GM19035 (cell line): ENCODE data around the gene COL8A2.
"Not testable (repeated sequence)": the region's sequence is repeated elsewhere in the genome, so short reads cannot be mapped to it uniquely, and the experiment has no call there.

Experiments
- ATAC-seq: cut with Tn5 transposase; IDR thresholded peaks from one replicate; pipeline ENCODE4 v1.9.1; 2021; ENCODE audit not compliant: unreplicated experiment

COL8A2 gene

DNA sequence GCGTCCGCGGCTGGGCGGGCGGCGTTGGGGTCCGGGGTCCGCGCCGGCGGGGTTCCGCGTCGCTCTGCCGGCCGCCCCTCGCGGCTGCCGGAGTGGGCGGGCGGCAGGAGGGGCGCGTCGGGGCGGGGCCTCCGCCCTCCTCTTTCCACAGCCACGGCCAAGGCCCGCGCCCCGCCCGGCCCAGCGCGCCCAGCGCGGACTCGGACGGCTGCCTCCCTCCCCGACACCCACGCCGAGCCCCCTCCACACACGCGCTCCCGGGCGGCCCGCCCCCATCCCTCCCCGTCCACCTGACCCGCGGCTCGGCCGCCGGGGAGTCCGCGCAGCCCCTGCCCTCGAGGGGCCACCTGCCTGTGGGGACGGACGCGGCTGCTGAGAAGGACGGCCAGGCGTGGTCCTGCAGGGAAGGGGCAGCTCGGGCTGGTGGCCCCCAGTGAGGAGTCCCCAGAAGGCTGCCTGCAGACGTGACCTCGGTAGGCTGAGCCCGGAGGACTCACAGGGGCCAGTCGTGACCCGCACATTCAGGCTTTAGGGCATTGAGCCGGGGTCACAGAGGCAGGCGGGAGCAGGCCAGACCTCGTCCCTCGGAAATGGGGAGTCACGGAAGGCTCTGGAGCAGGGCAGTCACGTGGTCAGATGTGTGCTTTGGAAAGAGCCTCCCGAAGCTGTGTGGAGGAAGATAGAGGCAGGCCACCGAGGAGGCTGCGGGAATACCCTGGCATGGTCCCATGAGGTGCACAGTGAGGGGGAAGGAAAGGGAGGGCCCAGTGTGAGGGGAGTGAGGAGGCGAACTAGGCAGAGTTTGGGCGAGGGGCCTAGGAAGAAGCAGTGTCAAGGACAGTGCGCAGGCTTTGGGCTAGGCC lies at the start of gene COL8A2:
COL8A2 (minus strand) TSS at position 94 of the 863 bp plus-strand sequence. CDS start 24,980 bp downstream, outside the sequence.
- ATAC-seq: no peak

DNA sequence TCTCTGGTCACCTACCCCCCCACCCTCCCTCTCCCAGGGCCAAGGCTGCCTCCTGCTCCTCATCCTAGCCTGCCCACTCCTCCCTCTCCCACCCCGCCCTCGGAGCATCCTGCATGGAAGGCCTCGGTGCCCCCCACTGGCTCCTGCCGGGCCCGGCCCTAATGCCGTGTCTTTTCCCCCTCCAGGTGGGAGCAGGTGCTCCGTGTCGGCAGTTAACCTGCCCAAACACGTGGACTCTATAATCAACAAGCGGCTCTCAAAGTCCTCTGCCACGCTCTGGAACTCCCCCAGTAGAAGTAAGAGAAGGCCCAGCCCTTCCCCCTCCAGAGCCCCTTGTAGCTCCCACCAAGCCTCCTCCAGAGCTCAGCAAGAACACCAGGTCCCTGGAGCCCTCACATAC lies 49.7 kb upstream of the COL8A2 start:
- no peak for ATAC-seq

DNA sequence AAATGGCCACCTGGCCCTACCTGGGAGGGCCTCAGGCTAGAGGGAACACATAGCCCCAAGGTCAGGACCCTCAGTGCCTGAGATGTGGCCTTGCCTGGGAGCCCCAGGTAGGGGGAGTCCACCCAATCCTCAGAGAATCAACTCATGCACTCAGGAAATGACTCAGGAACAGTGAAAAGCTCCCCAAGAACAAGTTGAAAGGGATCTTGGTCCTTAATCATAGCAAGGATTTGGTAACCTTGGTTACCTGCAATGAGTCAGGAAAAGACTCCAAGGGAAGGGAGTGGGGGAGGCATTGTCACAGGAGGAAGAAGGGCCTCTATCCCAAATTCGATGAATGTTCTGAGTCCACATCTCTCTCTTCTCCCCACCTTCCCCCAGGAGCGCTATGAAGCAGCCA lies 48.0 kb upstream of the COL8A2 start:
- ATAC-seq: no peak

DNA sequence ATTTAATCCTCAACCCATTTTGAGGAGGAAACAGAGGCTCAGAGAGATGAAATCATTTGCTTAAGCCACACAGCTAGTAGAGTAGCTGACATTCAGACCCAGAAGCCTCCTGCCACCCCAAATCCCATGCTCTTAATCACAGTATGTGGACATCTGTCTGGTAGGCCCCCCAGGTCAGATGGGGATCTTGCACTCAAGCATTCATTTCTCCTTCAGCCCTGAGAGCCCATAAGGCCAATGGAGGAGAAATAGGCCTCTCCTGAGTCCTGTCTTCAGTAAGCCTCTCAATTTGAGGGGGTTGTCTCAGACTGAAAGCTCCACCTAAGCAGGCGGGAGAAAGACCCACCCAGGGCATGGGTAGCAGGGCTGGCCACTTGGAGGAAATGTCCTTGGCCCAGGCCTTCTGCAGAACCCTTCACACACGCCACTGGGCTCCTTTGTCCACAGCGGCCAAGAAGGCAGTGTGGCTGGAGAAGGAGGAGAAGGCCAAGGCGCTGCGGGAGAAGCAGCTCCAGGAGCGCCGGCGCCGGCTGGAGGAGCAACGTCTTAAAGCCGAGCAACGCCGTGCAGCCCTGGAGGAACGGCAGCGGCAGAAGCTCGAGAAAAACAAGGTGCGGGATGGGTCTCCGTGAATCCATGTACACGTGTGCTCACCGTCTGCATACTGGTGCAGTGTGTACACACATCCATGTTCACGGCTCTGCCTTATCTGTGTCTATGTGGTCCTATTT lies 47.2 kb upstream of the COL8A2 start:
- ATAC-seq: no peak

DNA sequence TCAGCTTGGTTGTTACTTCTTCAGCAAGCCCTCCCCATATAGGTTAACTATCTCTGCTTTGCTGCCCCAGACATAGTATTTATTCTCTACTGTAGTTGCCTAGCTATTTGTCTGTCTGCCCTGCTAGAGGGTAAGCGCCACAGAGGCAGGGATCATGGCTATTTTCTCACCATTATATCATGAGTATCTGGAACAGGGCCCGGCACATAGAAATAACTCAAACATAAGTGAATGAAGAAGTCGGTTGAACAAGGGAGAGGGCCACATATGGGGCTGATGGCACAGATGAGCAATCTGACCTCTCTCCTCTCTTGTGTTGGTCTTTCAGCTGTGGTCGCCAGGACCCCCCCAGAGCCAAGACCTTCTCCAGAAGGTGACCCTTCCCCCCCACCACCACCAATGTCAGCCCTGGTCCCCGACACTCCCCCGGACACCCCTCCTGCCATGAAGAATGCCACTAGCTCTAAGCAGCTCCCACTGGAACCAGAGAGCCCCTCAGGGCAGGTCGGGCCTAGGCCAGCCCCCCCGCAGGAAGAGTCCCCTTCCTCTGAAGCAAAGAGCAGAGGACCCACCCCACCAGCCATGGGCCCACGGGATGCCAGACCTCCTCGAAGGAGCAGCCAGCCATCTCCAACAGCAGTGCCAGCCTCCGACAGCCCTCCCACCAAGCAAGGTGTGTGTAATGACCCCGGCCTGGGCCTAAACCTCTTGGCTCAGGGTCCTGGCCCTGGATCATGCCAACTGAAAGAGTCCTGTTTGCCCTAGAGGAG lies 45.8 kb upstream of the COL8A2 start:
- no peak for ATAC-seq

DNA sequence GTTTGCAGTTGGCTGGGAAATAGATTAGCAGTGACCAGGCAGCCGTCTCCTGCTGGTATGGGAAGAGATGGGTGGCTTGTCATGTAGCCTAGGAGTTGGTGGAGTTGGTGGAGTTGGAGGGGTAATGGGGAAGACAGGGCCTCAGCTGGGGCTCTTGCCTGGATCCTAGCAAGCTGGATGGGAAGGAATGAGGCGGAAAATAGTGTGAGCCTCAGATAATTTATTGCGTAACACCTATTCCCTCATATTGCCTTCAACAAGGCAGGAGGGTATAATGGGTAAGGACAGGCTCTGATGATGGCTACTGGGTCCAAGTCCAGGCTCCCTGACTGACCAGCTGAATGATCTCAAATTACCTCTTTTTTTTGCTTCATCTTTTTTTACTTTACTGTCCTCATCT lies 43.5 kb upstream of the COL8A2 start:
- no peak for ATAC-seq

DNA sequence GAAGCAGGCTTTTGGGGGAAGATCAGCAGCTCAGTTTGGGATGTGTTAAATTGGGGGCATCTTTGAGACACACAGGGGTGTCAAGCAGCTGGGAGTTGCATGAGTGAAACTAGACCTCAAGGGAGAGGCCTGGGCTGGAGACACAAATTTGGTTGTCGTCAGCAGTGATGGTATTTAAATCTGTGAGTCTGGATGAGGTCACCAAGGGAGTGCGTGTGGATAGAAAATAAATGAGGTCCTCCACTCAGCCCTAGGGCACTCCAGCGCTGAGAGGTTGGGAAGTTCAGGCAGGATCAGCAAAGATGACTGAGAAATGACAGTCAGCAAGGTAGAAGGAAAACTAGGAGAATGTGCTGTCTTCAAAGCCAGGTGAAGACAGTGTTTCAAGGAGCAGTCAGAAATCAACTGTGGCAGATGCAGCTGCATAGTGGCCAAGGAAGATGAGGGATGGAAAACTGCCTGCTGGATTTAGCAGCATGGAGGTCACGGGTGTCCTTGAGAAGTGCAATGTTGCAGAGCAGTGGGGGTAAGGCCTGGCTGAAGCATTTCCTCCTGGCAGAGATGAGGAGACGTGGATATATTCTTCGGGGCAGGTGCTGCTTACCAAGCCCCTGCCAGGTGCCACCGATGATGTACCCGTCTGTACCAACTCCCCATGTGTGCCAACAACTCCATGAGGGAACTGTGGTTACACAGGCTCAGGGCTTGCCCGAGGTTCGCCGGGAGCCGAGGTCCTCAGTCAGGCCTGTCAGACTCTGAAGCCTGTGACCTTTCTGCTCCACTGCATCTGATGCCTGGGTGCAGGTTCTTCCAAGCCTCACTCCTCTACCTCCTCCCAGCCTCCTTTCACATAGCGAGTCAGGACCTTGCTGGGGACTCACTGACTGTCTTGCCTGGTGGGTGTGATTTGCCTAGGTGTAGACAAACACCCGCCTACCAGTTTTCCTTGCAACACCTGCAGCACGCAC lies 42.2 kb upstream of the COL8A2 start:
- no peak for ATAC-seq

DNA sequence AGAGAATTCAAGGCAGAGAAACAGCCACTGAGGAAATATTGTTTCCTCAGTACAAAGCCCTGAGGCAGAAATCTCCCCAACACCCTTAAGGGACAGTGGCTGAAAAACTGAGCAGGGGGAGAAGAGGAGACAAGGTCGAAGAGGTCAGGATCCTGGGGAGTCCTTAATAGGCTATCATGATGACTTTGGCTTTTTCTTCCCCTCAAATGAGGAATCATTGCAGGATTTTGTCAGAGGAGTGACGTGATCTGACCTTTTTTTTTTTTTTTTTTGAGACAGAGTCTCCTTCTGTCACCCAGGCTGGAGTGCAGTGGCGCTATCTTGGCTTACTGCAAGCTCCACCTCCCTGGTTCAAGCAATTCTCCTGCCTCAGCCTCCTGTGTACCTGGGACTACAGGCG lies 41.1 kb upstream of the COL8A2 start:
- ATAC-seq: no peak

DNA sequence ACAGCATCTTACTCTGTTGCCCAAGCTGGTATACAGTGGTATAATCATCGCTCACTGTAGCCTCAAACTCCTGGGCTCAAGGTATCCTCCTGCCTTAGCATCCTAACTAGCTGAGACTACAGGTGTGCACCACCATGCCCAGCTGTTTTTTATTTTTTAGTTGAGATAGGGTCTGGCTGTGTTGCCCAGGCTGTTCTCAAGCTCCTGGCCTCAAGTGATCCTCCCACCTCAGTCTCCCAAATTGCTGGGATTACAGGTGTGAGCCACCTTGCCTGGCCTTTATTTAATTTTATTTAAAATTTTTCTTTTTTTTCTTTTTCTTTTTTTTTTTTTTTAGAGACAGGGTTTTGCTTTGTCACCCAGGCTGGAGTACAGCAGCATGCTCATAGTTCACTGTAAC lies 40.1 kb upstream of the COL8A2 start:
- no peak for ATAC-seq

DNA sequence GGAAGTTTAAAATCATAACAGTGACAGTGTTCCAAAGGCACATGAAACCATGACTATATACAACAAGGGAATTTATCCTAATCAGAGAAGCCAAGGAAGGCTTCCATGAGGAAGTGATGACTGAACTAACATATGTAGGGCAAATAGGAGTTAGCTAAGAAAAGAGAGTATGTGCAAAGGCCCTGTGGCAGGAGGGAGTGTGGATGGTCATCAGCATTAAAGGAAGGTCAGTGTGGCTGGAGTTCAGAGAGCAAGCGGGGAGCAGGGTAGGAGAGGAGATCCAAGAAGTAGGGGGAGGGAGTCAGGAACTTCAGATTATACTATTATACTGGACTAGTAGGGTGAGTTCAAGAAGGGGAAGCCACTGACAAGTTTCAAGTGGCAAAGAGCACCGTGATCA lies 39.3 kb upstream of the COL8A2 start:
- ATAC-seq: no peak

DNA sequence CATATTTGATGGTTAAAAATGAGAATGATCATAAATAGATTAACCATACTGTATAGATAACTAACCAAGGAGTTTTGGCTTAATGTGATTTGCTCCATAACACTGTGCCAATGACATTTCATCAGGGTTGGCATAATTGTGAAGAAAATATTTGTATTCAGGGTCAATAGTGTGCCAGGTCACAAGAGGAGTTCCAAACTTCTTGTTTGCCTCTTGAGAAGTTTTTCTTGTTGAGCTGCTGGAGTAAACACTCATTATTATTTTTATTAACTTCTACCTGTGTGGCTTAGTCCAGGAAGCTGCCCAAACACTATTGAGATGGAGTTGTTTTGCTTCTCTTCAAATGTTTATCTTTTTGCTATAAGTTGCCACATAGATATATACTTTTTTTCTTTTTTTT lies 38.4 kb upstream of the COL8A2 start:
- ATAC-seq: no peak

DNA sequence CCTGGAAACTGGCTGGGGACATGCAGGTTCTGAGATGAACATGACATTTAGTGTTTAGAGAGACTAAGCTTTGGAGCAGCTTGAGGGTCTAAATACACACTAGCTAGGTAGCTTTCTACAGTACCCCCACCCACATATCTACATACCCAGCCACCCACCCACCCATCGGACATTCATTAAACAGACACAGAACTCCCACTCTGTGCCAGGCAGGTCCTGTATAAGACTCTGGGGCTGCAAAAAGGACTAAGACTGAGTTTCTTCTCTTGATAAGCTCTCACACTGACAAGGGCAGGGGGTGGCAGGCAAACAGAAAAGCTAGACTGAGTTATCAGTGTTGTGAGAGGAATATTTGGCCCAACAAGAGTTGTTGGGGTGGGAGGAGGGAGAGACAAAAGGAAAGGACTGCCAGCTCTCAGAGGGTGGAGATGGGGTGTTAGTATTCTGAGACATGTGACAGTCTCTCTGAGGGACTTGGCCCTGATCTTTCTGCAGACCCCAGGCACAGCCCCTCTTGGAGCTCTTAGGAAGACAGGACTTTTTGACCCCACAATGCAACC lies 37.7 kb upstream of the COL8A2 start:
- no peak for ATAC-seq

DNA sequence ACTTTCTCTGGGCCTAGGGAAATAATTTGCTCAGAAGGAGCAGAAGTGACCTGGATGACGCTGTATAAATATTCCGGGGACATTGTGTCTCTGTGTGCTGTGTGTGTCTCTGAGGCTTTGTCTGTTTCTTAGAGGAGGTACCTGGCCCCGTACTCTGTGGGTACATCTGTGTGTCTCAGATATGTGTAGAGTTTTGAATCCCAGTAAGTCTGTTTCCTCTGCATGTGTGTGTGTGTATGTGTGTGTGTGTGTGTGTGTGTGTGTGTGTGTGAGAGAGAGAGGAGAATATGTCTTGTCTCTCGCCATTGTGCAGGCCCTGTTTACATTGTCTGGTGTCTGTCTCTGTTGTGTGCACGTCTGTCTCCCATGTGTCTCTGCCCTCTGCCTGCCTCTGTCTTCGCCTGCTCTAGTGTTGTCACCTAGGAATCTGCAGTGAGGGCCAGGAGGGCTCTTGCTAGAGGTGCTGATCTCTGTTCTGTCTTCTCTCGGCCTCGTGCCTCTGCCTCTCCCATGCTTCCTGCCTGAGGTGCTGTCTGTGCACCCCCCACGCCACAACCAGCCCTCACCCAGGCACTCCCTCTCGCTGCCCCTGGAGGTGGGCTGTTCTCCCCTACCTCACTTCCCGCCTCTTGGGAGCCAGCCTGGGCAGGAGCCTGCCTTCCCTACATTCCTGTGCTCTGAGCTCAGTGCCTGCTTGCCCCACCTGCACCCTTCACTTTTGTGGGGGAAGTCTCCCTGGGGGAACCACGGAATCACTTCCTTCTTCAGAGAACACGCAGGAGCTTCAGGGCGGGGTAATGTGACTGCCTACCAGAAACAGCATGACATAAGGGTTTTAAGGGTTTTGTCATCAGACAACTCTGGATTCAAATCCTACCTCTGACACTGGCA lies 36.9 kb upstream of the COL8A2 start:
- no peak for ATAC-seq

DNA sequence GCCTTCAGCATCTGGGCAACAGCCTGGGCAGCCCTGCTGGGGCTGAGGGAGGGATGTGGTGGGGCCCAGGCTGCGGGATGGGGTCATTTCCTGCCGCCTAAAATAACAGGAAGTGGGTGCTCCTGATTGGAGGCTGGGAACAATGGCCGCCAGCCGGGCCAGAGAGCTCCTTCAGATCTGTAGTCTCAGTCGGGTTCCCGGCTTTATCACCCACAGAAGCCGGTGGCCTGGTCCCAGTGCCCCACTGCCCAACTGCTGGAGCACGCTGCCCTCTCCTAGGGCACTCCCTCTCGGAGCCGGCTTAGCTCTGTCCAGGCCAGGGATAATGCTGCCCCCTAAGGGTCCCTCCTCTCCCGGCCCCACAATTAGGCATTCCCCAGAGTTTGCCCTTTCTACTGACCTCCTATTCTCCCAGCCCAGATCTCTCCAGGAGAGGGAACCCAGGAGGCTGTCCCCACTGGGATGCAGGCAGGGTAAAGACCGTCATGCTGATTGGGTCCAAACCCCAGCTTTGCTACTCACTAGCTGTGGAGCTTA lies 36.0 kb upstream of the COL8A2 start:
- no peak for ATAC-seq

DNA sequence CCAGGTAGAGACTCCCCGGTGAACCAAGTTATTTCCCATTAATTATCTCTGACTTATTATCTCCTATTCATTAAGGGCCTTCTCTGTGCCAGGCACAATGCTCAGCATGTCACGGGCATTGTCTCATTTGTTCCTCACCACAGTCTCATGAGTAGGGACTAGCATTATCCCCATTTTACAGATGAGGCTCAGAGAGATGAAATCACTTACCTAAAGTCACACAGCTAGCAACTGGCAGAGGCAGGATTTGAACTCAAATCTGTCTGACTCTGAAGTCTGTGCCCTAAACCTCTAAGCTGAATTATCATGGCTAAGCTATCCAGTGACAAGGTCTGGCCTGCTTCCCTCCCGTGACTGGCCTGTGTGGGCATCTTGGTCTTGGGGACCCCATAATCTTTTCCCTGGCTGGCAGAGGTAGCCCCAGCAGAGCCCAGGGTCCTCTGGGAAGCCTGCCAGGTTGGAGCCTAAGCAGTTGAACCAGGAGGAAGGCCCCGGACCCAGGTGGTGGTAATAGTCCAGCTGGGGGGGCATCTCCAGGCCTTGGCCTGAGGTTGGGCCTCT lies 35.4 kb upstream of the COL8A2 start:
- ATAC-seq: no peak

DNA sequence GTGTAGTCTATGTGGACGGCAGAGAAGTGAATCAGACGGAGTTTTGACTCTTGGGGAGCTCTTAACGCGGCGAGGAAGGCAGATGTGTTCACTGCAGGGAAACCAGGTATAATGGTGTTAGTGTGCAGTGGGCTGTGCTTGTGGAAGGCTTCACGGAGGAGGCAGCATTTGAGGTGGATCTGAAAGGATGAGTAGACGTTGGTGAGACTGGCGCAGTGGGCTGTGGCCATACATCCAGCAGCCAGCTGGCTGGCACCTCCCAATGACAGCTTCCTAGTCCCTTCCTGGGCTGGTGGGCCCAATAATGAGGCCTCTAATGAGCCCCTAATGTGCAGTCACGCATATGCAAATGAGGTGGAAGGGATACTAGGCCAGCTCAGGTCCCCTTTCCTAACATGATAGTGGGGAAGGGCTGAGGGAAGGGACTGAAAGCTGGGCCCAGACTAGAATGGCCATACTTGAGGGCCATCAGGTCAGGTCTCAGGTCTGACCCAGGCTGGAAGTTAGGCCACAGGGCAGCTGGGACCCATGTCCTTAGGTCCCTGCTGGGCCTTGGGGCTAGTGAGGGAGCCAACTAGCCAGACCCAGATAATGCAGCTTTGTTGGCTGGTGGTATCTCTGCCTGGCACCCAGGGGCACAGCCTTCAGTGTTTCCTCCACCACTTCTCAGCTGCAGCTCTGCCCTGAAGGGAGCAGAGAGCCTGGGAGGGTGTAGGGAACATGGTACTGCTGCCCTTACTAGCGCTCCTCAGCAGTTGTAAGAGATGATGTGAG lies 34.8 kb upstream of the COL8A2 start:
- ATAC-seq: no peak

DNA sequence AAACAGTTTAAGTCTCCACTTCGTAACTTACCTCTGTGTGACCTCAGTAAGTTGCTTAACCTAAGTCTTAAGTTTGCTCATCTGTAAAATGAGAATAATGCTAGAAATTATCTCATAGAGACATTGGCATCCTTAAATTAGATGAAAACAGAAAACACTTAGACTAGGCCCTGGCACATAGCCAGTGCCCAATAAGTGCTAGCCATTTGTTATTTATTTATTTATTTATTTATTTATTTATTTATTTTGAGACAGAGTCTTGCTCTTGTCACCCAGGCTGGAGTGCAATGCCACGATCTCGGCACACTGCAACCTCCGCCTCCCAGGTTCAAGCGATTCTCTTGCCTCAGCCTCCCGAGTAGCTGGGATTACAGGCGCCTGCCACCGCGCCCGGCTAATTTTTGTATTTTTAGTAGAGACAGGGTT lies 33.8 kb upstream of the COL8A2 start:
- ATAC-seq: not testable (repeated sequence)
